ENCODE measurements around the gene ADM. TPM values are rescaled to one million over a fixed set of nuclear protein-coding genes. Genes with fewer than 3 reads are reported as not detected.

Gene ADM
- total RNA-seq, 2 experiments from 2014 or later = 1.5 to 1.8 TPM

DNA sequence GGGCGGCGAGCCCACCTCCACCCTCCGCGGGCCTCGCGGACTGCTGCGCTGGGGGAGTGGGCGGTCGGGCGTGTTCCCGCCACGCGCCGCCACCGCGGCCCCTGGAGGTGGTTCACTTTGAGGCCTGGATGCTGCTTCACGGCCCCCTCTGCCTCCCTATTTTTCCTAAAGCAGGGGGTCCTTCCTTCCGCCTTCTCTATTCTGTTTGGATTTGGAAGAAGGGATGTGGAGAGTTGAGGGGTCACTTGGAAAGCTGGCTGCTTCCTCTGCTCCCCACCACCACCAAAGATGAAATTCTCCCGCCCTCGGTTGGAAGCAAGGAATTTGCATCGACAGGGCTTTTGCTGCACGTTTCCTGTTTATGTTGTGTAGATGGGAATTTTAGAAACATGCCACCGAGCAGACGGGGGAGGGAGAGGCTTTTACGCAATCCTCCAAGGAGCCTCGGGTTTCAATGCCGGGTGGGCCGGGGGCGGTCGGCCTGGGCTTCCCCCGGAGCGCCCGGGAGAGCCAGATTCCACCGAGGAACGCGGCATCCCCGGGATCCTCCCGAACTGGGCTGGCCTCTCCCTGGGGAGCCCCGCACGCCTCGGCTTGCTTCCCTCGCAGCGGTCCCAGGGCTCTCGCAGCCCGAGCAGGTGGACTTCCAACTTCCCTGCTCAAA lies 10.5 kb upstream of the ADM start:
- CTCF ChIA-PET = interaction anchor here (5.2 kb wide), 1 partner anchor 13 kb away, joined by 32 read pairs; no protein-coding TSS in a partner anchor
- peaks cover 4% of the 10 kb centered on the region for H3K36me3 Mint-ChIP-seq (ENCODE audit: low read depth)
- peaks cover 35% of the 10 kb centered on the region for H3K4me1 ChIP-seq (ENCODE audit: insufficient read depth, low read length)
- H3K27me3 ChIP-seq (ENCODE audit: control insufficient read depth in 1 of 2, insufficient read depth in 2 of 2, low read length in 2 of 2) = peaks cover 5 to 23% of the 10 kb centered on the region in 2 experiments
- POLR2A ChIA-PET = interaction anchor here (2.3 kb wide), 1 partner anchor 10 kb away, joined by 13 read pairs; the partner anchor contains the start of gene ADM
- peaks cover 39% of the 10 kb centered on the region for H3K4me1 Mint-ChIP-seq (ENCODE audit: low read depth)
- H3K4me3 ChIP-seq (ENCODE audit: low read length) = peak overlapping the region; percentile 65
- peaks cover 33% of the 10 kb centered on the region for H3K27me3 Mint-ChIP-seq
- TF ChIP-seq, protein P1, sequence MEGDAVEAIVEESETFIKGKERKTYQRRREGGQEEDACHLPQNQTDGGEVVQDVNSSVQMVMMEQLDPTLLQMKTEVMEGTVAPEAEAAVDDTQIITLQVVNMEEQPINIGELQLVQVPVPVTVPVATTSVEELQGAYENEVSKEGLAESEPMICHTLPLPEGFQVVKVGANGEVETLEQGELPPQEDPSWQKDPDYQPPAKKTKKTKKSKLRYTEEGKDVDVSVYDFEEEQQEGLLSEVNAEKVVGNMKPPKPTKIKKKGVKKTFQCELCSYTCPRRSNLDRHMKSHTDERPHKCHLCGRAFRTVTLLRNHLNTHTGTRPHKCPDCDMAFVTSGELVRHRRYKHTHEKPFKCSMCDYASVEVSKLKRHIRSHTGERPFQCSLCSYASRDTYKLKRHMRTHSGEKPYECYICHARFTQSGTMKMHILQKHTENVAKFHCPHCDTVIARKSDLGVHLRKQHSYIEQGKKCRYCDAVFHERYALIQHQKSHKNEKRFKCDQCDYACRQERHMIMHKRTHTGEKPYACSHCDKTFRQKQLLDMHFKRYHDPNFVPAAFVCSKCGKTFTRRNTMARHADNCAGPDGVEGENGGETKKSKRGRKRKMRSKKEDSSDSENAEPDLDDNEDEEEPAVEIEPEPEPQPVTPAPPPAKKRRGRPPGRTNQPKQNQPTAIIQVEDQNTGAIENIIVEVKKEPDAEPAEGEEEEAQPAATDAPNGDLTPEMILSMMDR (IDR thresholded peaks at IDR 0.05) = no peak
- intact Hi-C loops (cut with DNase I, micrococcal nuclease) = loop anchor here in 1 of 2 experiments (5.0 to 10.0 kb wide), 4 partner anchors 160 to 1380 kb away; partner anchors contain the start of genes AKIP1 and AMPD3
- H3K36me3 ChIP-seq (ENCODE audit: insufficient read depth, low read length) = no peaks in the 10 kb centered on the region
- H3K9me3 ChIP-seq (ENCODE audit: control insufficient read depth in 1 of 2, insufficient read depth in 1 of 2, low read length in 2 of 2) = peaks cover 0 to 3% of the 10 kb centered on the region in 2 experiments
- H3K4me3 Mint-ChIP-seq = peak overlapping the region; percentile 89
- no peak overlapping the region for H3K27ac ChIP-seq (ENCODE audit: low read depth in 1 of 2, low read length in 2 of 2)
- DNase-seq = peak in 3 of 14 experiments; percentile 12 to 31 (median 28)
- no peak for ATAC-seq (ENCODE audit: poor library complexity)
- peak overlapping the region; percentile 67 for H3K27ac Mint-ChIP-seq
- H3K9me3 Mint-ChIP-seq = no peaks in the 10 kb centered on the region

DNA sequence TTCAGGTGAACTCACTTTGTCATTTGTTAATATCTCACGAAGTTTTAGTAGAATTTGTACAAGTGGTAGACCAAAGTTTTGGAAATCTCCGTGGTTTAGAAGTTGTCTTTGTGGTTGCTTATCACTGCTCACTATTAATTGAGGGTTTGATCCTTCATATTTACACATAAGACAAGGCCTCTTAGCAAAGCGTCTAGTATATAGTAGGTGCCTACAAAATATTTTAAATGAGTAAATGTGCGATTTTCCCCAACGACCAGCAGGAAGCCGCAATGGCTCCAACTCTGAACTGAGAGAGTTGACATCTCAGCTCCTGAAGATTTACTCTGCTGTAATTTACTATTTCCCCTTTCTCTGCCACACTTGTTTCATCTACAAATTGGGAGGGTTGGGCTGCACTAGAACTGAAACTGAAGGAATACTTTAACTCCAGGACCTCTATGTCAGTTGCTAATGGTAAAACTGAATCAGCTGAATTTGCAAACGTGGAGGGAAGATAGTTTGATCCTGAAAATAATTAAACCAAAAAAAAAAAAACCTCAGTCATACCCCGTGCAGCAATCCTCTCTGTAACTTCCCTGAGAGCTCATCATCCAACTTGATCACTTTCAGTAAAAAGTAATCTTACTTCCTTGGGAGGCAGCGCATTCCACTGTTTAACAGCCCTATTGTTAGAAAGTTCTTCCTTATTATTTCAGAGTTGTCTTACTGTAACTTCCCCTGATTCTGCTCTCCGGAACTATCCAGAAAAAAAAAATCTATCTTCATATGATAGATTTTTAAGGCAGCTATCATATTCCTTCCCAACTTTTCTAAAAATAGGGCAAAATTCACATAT lies 9.6 kb upstream of the ADM start:
- CTCF ChIA-PET = interaction anchor here (1.2 to 5.2 kb wide), 2 partner anchors 9 to 12 kb away, joined by 5 to 32 read pairs; partner anchors contain the start of gene ADM
- H3K4me3 Mint-ChIP-seq = peak overlapping the region; percentile 89
- peaks cover 39% of the 10 kb centered on the region for H3K4me1 Mint-ChIP-seq (ENCODE audit: low read depth)
- Histone ChIP-seq H3K27ac (ENCODE audit: low read depth in 1 of 2, low read length in 2 of 2) (no peak overlapping the region), H3K9me3 (ENCODE audit: control insufficient read depth in 1 of 2, insufficient read depth in 1 of 2, low read length in 2 of 2) (peaks cover 0 to 3% of the 10 kb centered on the region in 2 experiments), H3K27me3 (ENCODE audit: control insufficient read depth in 1 of 2, insufficient read depth in 2 of 2, low read length in 2 of 2) (peaks cover 5 to 23% of the 10 kb centered on the region in 2 experiments), H3K4me1 (ENCODE audit: insufficient read depth, low read length) (peaks cover 33% of the 10 kb centered on the region), H3K36me3 (ENCODE audit: insufficient read depth, low read length) (no peaks in the 10 kb centered on the region), H3K4me3 (ENCODE audit: low read length) (peak overlapping the region; percentile 65)
- ATAC-seq (ENCODE audit: poor library complexity) (no peak), DNase-seq (peak in 1 of 14 experiments; percentile 24)
- POLR2A ChIA-PET = interaction anchor here (0.6 to 2.3 kb wide), 2 partner anchors 9 to 13 kb away, joined by 3 to 13 read pairs; partner anchors contain the start of gene ADM
- H3K36me3 Mint-ChIP-seq (ENCODE audit: low read depth) = peaks cover 4% of the 10 kb centered on the region
- peak overlapping the region; percentile 67 for H3K27ac Mint-ChIP-seq
- intact Hi-C loops (cut with DNase I, micrococcal nuclease) = loop anchor here in 1 of 2 experiments (10.0 kb wide), 3 partner anchors 160 to 1380 kb away; partner anchors contain the start of genes AKIP1 and AMPD3
- TF ChIP-seq, protein P1 (IDR thresholded peaks at IDR 0.05) = no peak
- H3K27me3 Mint-ChIP-seq = peaks cover 33% of the 10 kb centered on the region
- no peaks in the 10 kb centered on the region for H3K9me3 Mint-ChIP-seq

DNA sequence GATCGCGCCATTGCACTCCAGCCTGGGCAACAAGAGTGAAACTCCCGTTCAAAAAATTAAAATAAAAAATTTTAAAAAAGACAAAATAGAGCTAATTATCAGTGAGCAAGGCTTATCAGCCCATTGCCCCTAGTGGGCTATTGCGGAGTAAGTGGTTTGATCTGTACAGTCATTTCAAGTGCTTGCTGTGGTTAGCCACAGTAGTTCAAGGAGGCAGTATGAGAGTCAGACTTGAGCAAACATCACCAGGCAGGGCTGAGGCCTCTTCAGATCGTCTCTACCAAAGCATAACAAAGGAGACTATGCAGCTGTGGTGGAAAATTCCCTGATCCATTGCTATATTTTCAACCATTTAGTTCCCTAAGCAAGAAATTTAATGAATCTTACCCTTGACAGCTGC lies 6.5 kb upstream of the ADM start:
- POLR2A ChIA-PET = no interaction called here
- Mint-ChIP-seq H3K27me3 (peaks cover 31% of the 10 kb centered on the region), H3K36me3 (ENCODE audit: low read depth) (peaks cover 11% of the 10 kb centered on the region), H3K27ac (no peak overlapping the region), H3K4me1 (ENCODE audit: low read depth) (peaks cover 37% of the 10 kb centered on the region), H3K4me3 (peak overlapping the region; percentile 14), H3K9me3 (no peaks in the 10 kb centered on the region)
- H3K36me3 ChIP-seq (ENCODE audit: insufficient read depth, low read length) = no peaks in the 10 kb centered on the region
- H3K27me3 ChIP-seq (ENCODE audit: control insufficient read depth in 1 of 2, insufficient read depth in 2 of 2, low read length in 2 of 2) = peaks cover 5 to 23% of the 10 kb centered on the region in 2 experiments
- peak; percentile 71 for ATAC-seq (ENCODE audit: poor library complexity)
- peaks cover 36% of the 10 kb centered on the region for H3K4me1 ChIP-seq (ENCODE audit: insufficient read depth, low read length)
- intact Hi-C loops (cut with DNase I, micrococcal nuclease) = loop anchor here in 1 of 2 experiments (10.0 kb wide), 3 partner anchors 156 to 1384 kb away; partner anchors contain the start of genes AKIP1 and AMPD3
- TF ChIP-seq, protein P1 (IDR thresholded peaks at IDR 0.05) = no peak
- peak in 7 of 14 experiments; percentile 31 to 84 (median 59) for DNase-seq
- H3K9me3 ChIP-seq (ENCODE audit: control insufficient read depth in 1 of 2, insufficient read depth in 1 of 2, low read length in 2 of 2) = peaks cover 0 to 3% of the 10 kb centered on the region in 2 experiments
- H3K27ac ChIP-seq (ENCODE audit: low read depth in 1 of 2, low read length in 2 of 2) = no peak overlapping the region
- no peak overlapping the region for H3K4me3 ChIP-seq (ENCODE audit: low read length)
- CTCF ChIA-PET = interaction anchor here (1.2 to 5.2 kb wide), 3 partner anchors 9 to 540 kb away, joined by 3 to 32 read pairs (median 4); no protein-coding TSS in a partner anchor
